HEK293 (cell line): ENCODE results near the gene FLYWCH1.
A peak's percentile ranks its signal among the peaks of the same experiment; 100 is the strongest.

ENCODE experiments used
- GFI1B ChIP-seq: fragments of 450-650 bp; formaldehyde crosslinking; IDR thresholded peaks from 2 replicates; pipeline ENCODE4 v1.5.1; 2016; ENCODE audit warnings: missing biosample characterization, missing genetic modification characterization
- GLI4 ChIP-seq: fragments of 450-650 bp; formaldehyde crosslinking; IDR thresholded peaks from 2 replicates; pipeline ENCODE4 v1.5.1; 2016; ENCODE audit warnings: missing biosample characterization, missing genetic modification characterization
- HOXA7 ChIP-seq: sonication (generic); formaldehyde crosslinking; IDR thresholded peaks from 2 replicates; pipeline ENCODE4 v1.8.1; 2022; ENCODE audit warnings: missing genetic modification reagents, borderline replicate concordance
- KLF10 ChIP-seq: fragments of 450-650 bp; IDR thresholded peaks from 2 replicates; pipeline ENCODE4 v1.5.1; 2018; ENCODE audit warnings: missing biosample characterization, mild to moderate bottlenecking, missing genetic modification characterization
- MYNN ChIP-seq: fragments of 450-650 bp; formaldehyde crosslinking; IDR thresholded peaks from 2 replicates; pipeline ENCODE4 v1.5.1; 2016; ENCODE audit warnings: missing biosample characterization, missing genetic modification characterization, borderline replicate concordance
- PRDM1 ChIP-seq: fragments of 450-650 bp; formaldehyde crosslinking; IDR thresholded peaks from 2 replicates; pipeline ENCODE4; 2016; ENCODE audit warnings: missing biosample characterization, missing genetic modification characterization
- RBAK ChIP-seq: fragments of 450-650 bp; formaldehyde crosslinking; IDR thresholded peaks from 2 replicates; pipeline ENCODE4 v1.5.1; 2016; ENCODE audit warnings: missing biosample characterization, missing genetic modification characterization
- SALL2 ChIP-seq: fragments of 450-650 bp; formaldehyde crosslinking; IDR thresholded peaks from 2 replicates; pipeline ENCODE4 v1.5.0; 2017; ENCODE audit warnings: missing biosample characterization, mild to moderate bottlenecking, missing genetic modification characterization, borderline replicate concordance
- TRIM28 ChIP-seq: IDR thresholded peaks from 2 replicates; pipeline ENCODE4 v1.6.1; 2011; ENCODE audit warnings: low read length, control low read depth, borderline replicate concordance
- WT1 ChIP-seq: fragments of 450-650 bp; formaldehyde crosslinking; IDR thresholded peaks from 2 replicates; pipeline ENCODE4 v1.5.1; 2016; ENCODE audit warnings: missing biosample characterization, missing genetic modification characterization
- ZNF140 ChIP-seq: fragments of 450-650 bp; formaldehyde crosslinking; IDR thresholded peaks from 2 replicates; pipeline ENCODE4 v1.5.1; 2016; ENCODE audit warnings: missing biosample characterization, missing genetic modification characterization
- ZNF155 ChIP-seq: fragments of 450-650 bp; formaldehyde crosslinking; IDR thresholded peaks from 2 replicates; pipeline ENCODE4 v1.5.1; 2016; ENCODE audit warnings: missing biosample characterization, missing genetic modification characterization
- ZNF157 ChIP-seq: fragments of 450-650 bp; formaldehyde crosslinking; IDR thresholded peaks from 2 replicates; pipeline ENCODE4 v1.5.1; 2016; ENCODE audit warnings: missing biosample characterization, missing genetic modification characterization
- ZNF266 ChIP-seq: fragments of 450-650 bp; formaldehyde crosslinking; IDR thresholded peaks from 2 replicates; pipeline ENCODE4 v1.5.1; 2016; ENCODE audit warnings: missing biosample characterization, missing genetic modification characterization, low read depth
- ZNF391 ChIP-seq: fragments of 450-650 bp; formaldehyde crosslinking; IDR thresholded peaks from 2 replicates; pipeline ENCODE4 v1.5.1; 2016; ENCODE audit warnings: low read depth, missing biosample characterization, missing genetic modification characterization, borderline replicate concordance
- ZNF555 ChIP-seq: fragments of 450-650 bp; formaldehyde crosslinking; conservative IDR thresholded peaks from 2 replicates; pipeline ENCODE4 v1.5.1; 2017; ENCODE audit warnings: missing biosample characterization, mild to moderate bottlenecking, missing genetic modification characterization, inconsistent platforms
- ZNF624 ChIP-seq: fragments of 450-650 bp; formaldehyde crosslinking; IDR thresholded peaks from 2 replicates; pipeline ENCODE4 v1.5.1; 2017; ENCODE audit warnings: missing biosample characterization, missing genetic modification characterization
- ZNF626 ChIP-seq: fragments of 450-650 bp; sonication (Bioruptor Pico); formaldehyde crosslinking; IDR thresholded peaks from 2 replicates; pipeline ENCODE4 v1.5.1; 2018; ENCODE audit warnings: missing biosample characterization, missing genetic modification characterization, inconsistent platforms
- ZNF701 ChIP-seq: fragments of 450-650 bp; formaldehyde crosslinking; IDR thresholded peaks from 2 replicates; pipeline ENCODE4 v1.5.1; 2016; ENCODE audit warnings: missing biosample characterization, missing genetic modification characterization
- ZNF792 ChIP-seq: fragments of 450-650 bp; formaldehyde crosslinking; IDR thresholded peaks from 2 replicates; pipeline ENCODE4 v1.5.1; 2016; ENCODE audit warnings: missing biosample characterization, missing genetic modification characterization
- ZSCAN16 ChIP-seq: fragments of 450-650 bp; formaldehyde crosslinking; IDR thresholded peaks from 2 replicates; pipeline ENCODE4 v1.5.1; 2016; ENCODE audit warnings: missing biosample characterization, missing genetic modification characterization
- ZXDB ChIP-seq: fragments of 450-650 bp; formaldehyde crosslinking; IDR thresholded peaks from 2 replicates; pipeline ENCODE4 v1.5.1; 2016; ENCODE audit warnings: missing biosample characterization, missing genetic modification characterization
- TF ChIP-seq, protein P1 (sequence below): fragments of 450-650 bp; formaldehyde crosslinking; IDR thresholded peaks from 2 replicates; pipeline ENCODE4 v1.5.1; 2016; ENCODE audit warnings: missing biosample characterization, missing genetic modification characterization
- TF ChIP-seq, protein P2 (sequence below): fragments of 450-650 bp; formaldehyde crosslinking; IDR thresholded peaks from 2 replicates; pipeline ENCODE4 v1.5.1; 2016; ENCODE audit warnings: missing biosample characterization, missing genetic modification characterization
- TF ChIP-seq, protein P3 (sequence below): fragments of 450-650 bp; formaldehyde crosslinking; IDR thresholded peaks from 2 replicates; pipeline ENCODE4 v1.5.1; 2016; ENCODE audit warnings: missing biosample characterization, missing genetic modification characterization
- TF ChIP-seq, protein P4 (sequence below): fragments of 450-650 bp; formaldehyde crosslinking; optimal IDR thresholded peaks from 2 replicates; pipeline ENCODE3; 2016; ENCODE audit warnings: missing biosample characterization, mild to moderate bottlenecking, missing genetic modification characterization
- TF ChIP-seq, protein P5 (sequence below): fragments of 450-650 bp; formaldehyde crosslinking; IDR thresholded peaks from 2 replicates; pipeline ENCODE4 v1.5.1; 2016; ENCODE audit warnings: missing biosample characterization, missing genetic modification characterization
- TF ChIP-seq, protein P6 (sequence below): fragments of 450-650 bp; formaldehyde crosslinking; IDR thresholded peaks from 2 replicates; pipeline ENCODE4 v1.5.1; 2016; ENCODE audit warnings: missing biosample characterization, missing genetic modification characterization

The FLYWCH1 gene

DNA sequence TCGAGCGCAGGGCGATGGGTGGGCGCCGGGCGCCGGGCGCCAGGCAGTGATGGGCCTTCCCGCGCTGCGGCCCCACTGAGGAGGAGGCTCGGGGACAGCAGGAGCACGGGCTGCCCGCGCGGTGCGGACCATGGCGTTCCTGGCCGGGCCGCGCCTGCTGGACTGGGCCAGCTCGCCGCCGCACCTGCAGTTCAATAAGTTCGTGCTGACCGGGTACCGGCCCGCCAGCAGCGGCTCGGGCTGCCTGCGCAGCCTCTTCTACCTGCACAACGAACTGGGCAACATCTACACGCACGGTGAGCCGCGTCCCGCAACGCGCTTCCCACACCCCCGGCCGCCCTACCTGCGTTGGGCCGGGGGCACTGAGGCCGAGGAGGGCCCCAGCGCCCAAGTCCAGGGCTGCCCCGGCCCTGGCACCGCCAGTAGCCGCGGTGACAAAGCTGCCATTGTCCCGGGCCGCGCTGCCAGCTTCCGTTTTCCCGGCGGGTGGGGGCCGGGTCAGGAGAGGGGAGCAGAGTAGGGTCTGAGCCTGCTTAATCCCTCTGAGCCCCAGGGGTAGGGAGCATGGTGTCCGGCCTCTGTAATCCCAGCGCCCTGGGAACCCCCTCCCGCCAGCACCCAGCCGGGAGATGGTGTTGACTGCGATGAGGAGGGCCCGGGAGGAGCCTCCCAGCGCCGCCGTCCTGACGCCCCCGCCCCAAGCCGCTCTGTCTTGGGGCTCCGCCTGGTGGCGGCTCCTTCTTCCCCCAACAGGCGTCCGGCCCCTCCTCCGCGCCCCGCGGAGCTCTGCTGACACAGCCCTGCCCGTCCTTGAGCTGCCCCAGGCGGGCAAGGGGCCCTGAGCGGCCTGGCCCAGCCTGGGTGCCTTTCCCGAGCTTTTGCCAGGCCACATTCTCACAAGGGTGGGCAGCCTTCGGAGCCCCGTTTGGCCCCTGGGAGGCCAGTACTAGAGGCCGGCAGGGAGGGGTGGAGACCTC, 58.1 kb downstream of the FLYWCH1 start (continued):
- TF ChIP-seq, protein P1, sequence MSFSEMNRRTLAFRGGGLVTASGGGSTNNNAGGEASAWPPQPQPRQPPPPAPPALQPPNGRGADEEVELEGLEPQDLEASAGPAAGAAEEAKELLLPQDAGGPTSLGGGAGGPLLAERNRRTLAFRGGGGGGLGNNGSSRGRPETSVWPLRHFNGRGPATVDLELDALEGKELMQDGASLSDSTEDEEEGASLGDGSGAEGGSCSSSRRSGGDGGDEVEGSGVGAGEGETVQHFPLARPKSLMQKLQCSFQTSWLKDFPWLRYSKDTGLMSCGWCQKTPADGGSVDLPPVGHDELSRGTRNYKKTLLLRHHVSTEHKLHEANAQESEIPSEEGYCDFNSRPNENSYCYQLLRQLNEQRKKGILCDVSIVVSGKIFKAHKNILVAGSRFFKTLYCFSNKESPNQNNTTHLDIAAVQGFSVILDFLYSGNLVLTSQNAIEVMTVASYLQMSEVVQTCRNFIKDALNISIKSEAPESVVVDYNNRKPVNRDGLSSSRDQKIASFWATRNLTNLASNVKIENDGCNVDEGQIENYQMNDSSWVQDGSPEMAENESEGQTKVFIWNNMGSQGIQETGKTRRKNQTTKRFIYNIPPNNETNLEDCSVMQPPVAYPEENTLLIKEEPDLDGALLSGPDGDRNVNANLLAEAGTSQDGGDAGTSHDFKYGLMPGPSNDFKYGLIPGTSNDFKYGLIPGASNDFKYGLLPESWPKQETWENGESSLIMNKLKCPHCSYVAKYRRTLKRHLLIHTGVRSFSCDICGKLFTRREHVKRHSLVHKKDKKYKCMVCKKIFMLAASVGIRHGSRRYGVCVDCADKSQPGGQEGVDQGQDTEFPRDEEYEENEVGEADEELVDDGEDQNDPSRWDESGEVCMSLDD (tag by site-specific recombination): peak; percentile 61
- no peak for TF ChIP-seq ZNF624 (tag by site-specific recombination)
- TF ChIP-seq ZSCAN16 (tag by site-specific recombination): no peak
- no peak for TF ChIP-seq GFI1B
- no peak for TF ChIP-seq ZNF266 (tag by site-specific recombination)
- TF ChIP-seq, protein P2, sequence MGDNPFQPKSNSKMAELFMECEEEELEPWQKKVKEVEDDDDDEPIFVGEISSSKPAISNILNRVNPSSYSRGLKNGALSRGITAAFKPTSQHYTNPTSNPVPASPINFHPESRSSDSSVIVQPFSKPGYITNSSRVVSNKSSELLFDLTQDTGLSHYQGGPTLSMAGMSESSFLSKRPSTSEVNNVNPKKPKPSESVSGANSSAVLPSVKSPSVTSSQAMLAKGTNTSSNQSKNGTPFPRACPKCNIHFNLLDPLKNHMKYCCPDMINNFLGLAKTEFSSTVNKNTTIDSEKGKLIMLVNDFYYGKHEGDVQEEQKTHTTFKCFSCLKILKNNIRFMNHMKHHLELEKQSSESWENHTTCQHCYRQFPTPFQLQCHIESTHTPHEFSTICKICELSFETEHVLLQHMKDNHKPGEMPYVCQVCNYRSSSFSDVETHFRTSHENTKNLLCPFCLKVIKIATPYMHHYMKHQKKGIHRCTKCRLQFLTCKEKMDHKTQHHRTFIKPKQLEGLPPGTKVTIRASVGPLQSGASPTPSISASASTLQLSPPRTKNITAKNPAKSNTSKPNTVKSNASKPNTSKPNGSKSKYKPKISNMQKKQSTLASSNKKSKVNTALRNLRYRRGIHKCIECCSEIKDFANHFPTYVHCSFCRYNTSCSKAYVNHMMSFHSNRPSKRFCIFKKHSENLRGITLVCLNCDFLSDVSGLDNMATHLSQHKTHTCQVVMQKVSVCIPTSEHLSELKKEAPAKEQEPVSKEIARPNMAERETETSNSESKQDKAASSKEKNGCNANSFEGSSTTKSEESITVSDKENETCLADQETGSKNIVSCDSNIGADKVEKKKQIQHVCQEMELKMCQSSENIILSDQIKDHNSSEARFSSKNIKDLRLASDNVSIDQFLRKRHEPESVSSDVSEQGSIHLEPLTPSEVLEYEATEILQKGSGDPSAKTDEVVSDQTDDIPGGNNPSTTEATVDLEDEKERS (tag by site-specific recombination): no peak
- TF ChIP-seq ZNF391 (tag by site-specific recombination): no peak; the same call in 1 of the 2 replicates
- no peak for TF ChIP-seq ZNF140
- TF ChIP-seq ZNF555 (tag by site-specific recombination): no peak
- TF ChIP-seq, protein P3, sequence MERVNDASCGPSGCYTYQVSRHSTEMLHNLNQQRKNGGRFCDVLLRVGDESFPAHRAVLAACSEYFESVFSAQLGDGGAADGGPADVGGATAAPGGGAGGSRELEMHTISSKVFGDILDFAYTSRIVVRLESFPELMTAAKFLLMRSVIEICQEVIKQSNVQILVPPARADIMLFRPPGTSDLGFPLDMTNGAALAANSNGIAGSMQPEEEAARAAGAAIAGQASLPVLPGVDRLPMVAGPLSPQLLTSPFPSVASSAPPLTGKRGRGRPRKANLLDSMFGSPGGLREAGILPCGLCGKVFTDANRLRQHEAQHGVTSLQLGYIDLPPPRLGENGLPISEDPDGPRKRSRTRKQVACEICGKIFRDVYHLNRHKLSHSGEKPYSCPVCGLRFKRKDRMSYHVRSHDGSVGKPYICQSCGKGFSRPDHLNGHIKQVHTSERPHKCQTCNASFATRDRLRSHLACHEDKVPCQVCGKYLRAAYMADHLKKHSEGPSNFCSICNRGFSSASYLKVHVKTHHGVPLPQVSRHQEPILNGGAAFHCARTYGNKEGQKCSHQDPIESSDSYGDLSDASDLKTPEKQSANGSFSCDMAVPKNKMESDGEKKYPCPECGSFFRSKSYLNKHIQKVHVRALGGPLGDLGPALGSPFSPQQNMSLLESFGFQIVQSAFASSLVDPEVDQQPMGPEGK: peak; percentile 98
- TF ChIP-seq, protein P4, sequence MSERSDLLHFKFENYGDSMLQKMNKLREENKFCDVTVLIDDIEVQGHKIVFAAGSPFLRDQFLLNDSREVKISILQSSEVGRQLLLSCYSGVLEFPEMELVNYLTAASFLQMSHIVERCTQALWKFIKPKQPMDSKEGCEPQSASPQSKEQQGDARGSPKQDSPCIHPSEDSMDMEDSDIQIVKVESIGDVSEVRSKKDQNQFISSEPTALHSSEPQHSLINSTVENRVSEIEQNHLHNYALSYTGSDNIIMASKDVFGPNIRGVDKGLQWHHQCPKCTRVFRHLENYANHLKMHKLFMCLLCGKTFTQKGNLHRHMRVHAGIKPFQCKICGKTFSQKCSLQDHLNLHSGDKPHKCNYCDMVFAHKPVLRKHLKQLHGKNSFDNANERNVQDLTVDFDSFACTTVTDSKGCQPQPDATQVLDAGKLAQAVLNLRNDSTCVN (tag by site-specific recombination): peak; percentile 51
- TF ChIP-seq, protein P5, sequence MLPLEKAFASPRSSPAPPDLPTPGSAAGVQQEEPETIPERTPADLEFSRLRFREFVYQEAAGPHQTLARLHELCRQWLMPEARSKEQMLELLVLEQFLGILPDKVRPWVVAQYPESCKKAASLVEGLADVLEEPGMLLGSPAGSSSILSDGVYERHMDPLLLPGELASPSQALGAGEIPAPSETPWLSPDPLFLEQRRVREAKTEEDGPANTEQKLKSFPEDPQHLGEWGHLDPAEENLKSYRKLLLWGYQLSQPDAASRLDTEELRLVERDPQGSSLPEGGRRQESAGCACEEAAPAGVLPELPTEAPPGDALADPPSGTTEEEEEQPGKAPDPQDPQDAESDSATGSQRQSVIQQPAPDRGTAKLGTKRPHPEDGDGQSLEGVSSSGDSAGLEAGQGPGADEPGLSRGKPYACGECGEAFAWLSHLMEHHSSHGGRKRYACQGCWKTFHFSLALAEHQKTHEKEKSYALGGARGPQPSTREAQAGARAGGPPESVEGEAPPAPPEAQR (tag by site-specific recombination): no peak
- no peak for TF ChIP-seq ZNF157 (tag by site-specific recombination)
- TF ChIP-seq MYNN: no peak; the same call in 1 of the 2 replicates
- no peak for TF ChIP-seq ZNF792 (tag by site-specific recombination)
- TF ChIP-seq ZNF155: no peak
- TF ChIP-seq, protein P6, sequence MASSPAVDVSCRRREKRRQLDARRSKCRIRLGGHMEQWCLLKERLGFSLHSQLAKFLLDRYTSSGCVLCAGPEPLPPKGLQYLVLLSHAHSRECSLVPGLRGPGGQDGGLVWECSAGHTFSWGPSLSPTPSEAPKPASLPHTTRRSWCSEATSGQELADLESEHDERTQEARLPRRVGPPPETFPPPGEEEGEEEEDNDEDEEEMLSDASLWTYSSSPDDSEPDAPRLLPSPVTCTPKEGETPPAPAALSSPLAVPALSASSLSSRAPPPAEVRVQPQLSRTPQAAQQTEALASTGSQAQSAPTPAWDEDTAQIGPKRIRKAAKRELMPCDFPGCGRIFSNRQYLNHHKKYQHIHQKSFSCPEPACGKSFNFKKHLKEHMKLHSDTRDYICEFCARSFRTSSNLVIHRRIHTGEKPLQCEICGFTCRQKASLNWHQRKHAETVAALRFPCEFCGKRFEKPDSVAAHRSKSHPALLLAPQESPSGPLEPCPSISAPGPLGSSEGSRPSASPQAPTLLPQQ: peak; percentile 33
- TF ChIP-seq ZNF701 (tag by site-specific recombination): no peak
- TF ChIP-seq TRIM28: no peak
- TF ChIP-seq SALL2 (tag by site-specific recombination): no peak
- no peak for TF ChIP-seq HOXA7
- TF ChIP-seq RBAK (tag by site-specific recombination): no peak
- peak; percentile 83 for TF ChIP-seq WT1
- peak; percentile 64; the same call in 1 of the 2 replicates for TF ChIP-seq KLF10 (tag by site-specific recombination)
- TF ChIP-seq GLI4 (tag by site-specific recombination): no peak
- TF ChIP-seq ZNF626 (tag by site-specific recombination): no peak
- no peak for TF ChIP-seq PRDM1 (tag by site-specific recombination)
- peak; percentile 63 for TF ChIP-seq ZXDB (tag by site-specific recombination)
